Nephron (organoid): Measurements from ENCODE around the gene RAVER2.

Experiments
- H3K27ac Mint-ChIP-seq, 3 experiments: 2 replicates each; pipeline ENCODE4 v1.8.0; 2020; ENCODE audit warnings: mixed read lengths in 3 of 3, mild to moderate bottlenecking in 2 of 3, moderate library complexity in 1 of 3
- H3K27me3 Mint-ChIP-seq: 2 replicates; pipeline ENCODE4 v1.8.0; 2021; ENCODE audit warnings: low read depth, mild to moderate bottlenecking, moderate library complexity, mixed read lengths
- H3K36me3 Mint-ChIP-seq: 2 replicates; pipeline ENCODE4 v1.8.0; 2020; ENCODE audit warnings: low read depth, mixed read lengths
- H3K4me1 Mint-ChIP-seq: 2 replicates; pipeline ENCODE4 v1.8.0; 2020; ENCODE audit warnings: mixed read lengths
- H3K4me3 Mint-ChIP-seq, 3 experiments: 2 replicates each; pipeline ENCODE4 v1.8.0; 2020; ENCODE audit warnings: mild to moderate bottlenecking in 3 of 3, mixed read lengths in 3 of 3, moderate library complexity in 2 of 3
- H3K9me3 Mint-ChIP-seq: 2 replicates; pipeline ENCODE4 v1.8.0; 2020; ENCODE audit warnings: mixed read lengths
- TF ChIP-seq, protein P1 (sequence below), 3 experiments: fragments of 200-600 bp; sonication (generic); IDR thresholded peaks; one replicate each; pipeline ENCODE4 v1.5.0; 2021; ENCODE audit warnings: antibody characterized with exemption in 3 of 3; ENCODE audit not compliant: unreplicated experiment in 3 of 3

The RAVER2 gene

GRCh38 chr1:64847666-64848065 lies 102.8 kb downstream of the RAVER2 start:
- H3K4me3 Mint-ChIP-seq: no peak overlapping the region
- peaks cover 66% of the 10 kb centered on the region for H3K36me3 Mint-ChIP-seq
- H3K4me1 Mint-ChIP-seq: no peaks in the 10 kb centered on the region
- TF ChIP-seq, protein P1, sequence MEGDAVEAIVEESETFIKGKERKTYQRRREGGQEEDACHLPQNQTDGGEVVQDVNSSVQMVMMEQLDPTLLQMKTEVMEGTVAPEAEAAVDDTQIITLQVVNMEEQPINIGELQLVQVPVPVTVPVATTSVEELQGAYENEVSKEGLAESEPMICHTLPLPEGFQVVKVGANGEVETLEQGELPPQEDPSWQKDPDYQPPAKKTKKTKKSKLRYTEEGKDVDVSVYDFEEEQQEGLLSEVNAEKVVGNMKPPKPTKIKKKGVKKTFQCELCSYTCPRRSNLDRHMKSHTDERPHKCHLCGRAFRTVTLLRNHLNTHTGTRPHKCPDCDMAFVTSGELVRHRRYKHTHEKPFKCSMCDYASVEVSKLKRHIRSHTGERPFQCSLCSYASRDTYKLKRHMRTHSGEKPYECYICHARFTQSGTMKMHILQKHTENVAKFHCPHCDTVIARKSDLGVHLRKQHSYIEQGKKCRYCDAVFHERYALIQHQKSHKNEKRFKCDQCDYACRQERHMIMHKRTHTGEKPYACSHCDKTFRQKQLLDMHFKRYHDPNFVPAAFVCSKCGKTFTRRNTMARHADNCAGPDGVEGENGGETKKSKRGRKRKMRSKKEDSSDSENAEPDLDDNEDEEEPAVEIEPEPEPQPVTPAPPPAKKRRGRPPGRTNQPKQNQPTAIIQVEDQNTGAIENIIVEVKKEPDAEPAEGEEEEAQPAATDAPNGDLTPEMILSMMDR (IDR thresholded peaks at IDR 0.05; ENCODE audit: unreplicated experiment in 3 of 3): no peak
- H3K27me3 Mint-ChIP-seq: no peaks in the 10 kb centered on the region
- no peaks in the 10 kb centered on the region for H3K9me3 Mint-ChIP-seq
- no peak overlapping the region for H3K27ac Mint-ChIP-seq

- Mint-ChIP-seq H3K36me3 (peaks cover 66% of the 10 kb centered on the region), H3K27me3 (no peaks in the 10 kb centered on the region), H3K4me3 (no peak overlapping the region), H3K9me3 (no peaks in the 10 kb centered on the region), H3K27ac (no peak overlapping the region), H3K4me1 (no peaks in the 10 kb centered on the region)
- TF ChIP-seq, protein P1 (IDR thresholded peaks at IDR 0.05; ENCODE audit: unreplicated experiment in 3 of 3): no peak
Measured at GRCh38 chr1:64848136-64848535, 103.3 kb downstream of the RAVER2 start.

DNA sequence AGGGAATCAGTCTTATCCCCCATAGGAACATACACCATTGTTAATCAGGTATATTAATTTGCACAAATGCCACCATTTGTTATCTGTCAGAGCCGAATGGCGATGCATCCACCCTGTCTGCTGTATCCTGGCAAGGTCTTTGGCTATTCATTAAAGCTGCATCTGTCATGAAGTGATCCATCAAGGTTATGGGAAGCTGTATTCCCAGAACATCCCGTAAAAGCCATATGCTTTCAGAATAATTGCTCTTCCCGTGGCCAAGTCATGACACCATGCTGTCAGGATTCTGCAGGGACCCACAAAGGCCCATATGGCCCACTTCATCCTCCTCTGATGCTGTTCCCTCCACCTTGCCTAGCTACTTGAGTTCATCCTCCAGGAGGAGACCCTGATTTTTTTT lies 103.9 kb downstream of the RAVER2 start:
- H3K4me1 Mint-ChIP-seq: no peaks in the 10 kb centered on the region
- no peaks in the 10 kb centered on the region for H3K27me3 Mint-ChIP-seq
- no peak overlapping the region for H3K4me3 Mint-ChIP-seq
- TF ChIP-seq, protein P1 (IDR thresholded peaks at IDR 0.05; ENCODE audit: unreplicated experiment in 3 of 3): no peak
- H3K36me3 Mint-ChIP-seq: peaks cover 67% of the 10 kb centered on the region
- H3K9me3 Mint-ChIP-seq: no peaks in the 10 kb centered on the region
- no peak overlapping the region for H3K27ac Mint-ChIP-seq

- H3K4me3 Mint-ChIP-seq: no peak overlapping the region
- no peaks in the 10 kb centered on the region for H3K27me3 Mint-ChIP-seq
- H3K4me1 Mint-ChIP-seq: no peaks in the 10 kb centered on the region
- H3K9me3 Mint-ChIP-seq: no peaks in the 10 kb centered on the region
- H3K27ac Mint-ChIP-seq: no peak overlapping the region
- peaks cover 65% of the 10 kb centered on the region for H3K36me3 Mint-ChIP-seq
- TF ChIP-seq, protein P1 (IDR thresholded peaks at IDR 0.05; ENCODE audit: unreplicated experiment in 3 of 3): no peak
Measured at GRCh38 chr1:64849942-64850341, 105.1 kb downstream of the RAVER2 start.

- TF ChIP-seq, protein P1 (IDR thresholded peaks at IDR 0.05; ENCODE audit: unreplicated experiment in 3 of 3): no peak
- Mint-ChIP-seq H3K4me3 (no peak overlapping the region), H3K27ac (no peak overlapping the region), H3K27me3 (no peaks in the 10 kb centered on the region), H3K9me3 (no peaks in the 10 kb centered on the region), H3K4me1 (no peaks in the 10 kb centered on the region), H3K36me3 (peaks cover 68% of the 10 kb centered on the region)
Measured at GRCh38 chr1:64850846-64851245, 106.0 kb downstream of the RAVER2 start.

GRCh38 chr1:64851664-64852063 lies 106.8 kb downstream of the RAVER2 start:
- Mint-ChIP-seq H3K27me3 (no peaks in the 10 kb centered on the region), H3K9me3 (no peaks in the 10 kb centered on the region), H3K27ac (no peak overlapping the region), H3K4me3 (no peak overlapping the region), H3K4me1 (no peaks in the 10 kb centered on the region), H3K36me3 (peaks cover 67% of the 10 kb centered on the region)
- TF ChIP-seq, protein P1 (IDR thresholded peaks at IDR 0.05; ENCODE audit: unreplicated experiment in 3 of 3): no peak
